ENCODE data around the gene DDX51.

DDX51 gene

DNA sequence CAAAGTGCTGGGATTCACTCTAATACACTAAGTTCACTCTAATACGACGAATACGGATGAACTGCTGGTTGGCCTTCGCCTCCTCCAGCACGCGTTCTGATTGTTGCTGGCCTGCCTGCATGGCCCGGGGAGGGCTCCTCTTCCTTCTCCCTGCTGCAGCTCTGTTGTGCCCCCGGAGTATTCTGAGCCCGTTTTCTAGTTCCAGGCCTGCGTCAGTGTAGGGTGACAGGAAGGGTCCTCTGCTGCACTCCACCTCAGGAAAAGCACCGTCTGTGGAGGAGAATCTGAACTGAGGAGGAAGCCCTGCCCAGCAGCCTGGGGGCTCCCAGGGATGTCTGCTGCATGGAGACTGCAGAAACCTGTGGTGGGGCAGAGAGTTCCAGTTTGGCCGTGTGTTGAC is 44.4 kb downstream of the DDX51 start:
- H3K27me3 ChIP-seq (replicated peaks in 2 of 5; ENCODE audit: control insufficient read depth in 4 of 5, insufficient read depth in 5 of 5, low read length in 4 of 5), result no peaks in the 10 kb centered on the region
- H3K36me3 ChIP-seq (ENCODE audit: control insufficient read depth in 4 of 4, insufficient read depth in 4 of 4, low read length in 3 of 4), result peaks cover 6 to 43% (median 27%) of the 10 kb centered on the region in 4 experiments
- ChIA-PET POLR2A (no interaction called here), CTCF (no interaction called here)
- H3K27ac ChIP-seq (ENCODE audit: insufficient read depth in 1 of 2, low read depth in 1 of 2, low read length in 2 of 2, poor library complexity in 1 of 2, severe bottlenecking in 2 of 2), result no peak overlapping the region
- H3K4me1 ChIP-seq (ENCODE audit: control extremely low read depth in 1 of 4, control insufficient read depth in 4 of 4, insufficient read depth in 4 of 4, low read length in 3 of 4), result no peaks in the 10 kb centered on the region
- 94% methylated on average over 9 of the region's 12 CpGs for WGBS (ENCODE audit: insufficient coverage)
- no peak overlapping the region for H3K4me3 ChIP-seq (ENCODE audit: control insufficient read depth in 1 of 7, extremely low read depth in 1 of 7, insufficient read depth in 4 of 7, low read depth in 2 of 7, low read length in 6 of 7)
- H3K9me3 ChIP-seq (ENCODE audit: control extremely low read depth in 1 of 5, control insufficient read depth in 4 of 5, insufficient read depth in 2 of 5, low read depth in 1 of 5, low read length in 4 of 5), result peaks cover 0 to 5% (median 0%) of the 10 kb centered on the region in 5 experiments
- DNase-seq, result no peak

DNA sequence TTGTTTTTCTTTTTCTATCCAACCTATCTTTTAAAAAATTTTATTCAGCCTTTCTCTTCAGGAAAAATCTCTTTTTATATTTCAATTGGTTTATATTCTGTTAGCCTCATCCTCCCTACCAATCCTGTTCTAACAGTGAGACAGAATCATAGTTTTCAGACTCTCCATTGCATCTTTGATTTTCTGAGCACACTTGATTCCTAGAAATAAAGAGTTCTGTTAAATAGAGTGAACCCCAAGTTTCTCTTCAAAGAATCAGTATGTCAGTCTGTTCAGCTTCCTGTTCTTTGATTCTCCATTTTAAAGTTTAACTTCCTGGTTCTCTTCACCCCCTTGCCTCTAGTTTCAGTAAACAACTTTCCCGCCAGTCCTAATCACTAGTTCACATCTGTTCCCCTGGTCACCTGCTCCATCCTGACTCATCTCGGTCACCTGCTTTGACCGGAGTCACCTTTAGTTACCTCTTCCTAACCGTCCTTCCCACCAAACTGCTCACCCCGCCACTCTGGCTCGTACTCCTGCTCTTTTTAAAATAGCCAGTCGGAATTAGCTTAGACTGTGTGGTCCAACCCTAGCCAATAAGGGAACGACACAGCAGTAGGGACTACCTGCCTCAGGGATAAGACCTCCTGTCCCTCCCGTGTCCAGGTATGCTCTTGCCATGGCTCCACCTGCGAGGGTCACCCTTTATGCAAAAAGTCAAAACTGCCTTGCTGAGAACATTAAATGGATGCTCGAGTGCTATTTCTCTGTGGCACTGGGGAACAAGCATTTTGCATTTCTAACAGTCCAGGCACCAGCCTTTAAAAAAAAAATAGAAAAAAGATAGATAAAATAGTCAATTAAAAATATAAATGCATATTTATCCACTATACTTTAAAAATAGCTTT is 48.4 kb downstream of the DDX51 start:
- Histone ChIP-seq H3K27ac (ENCODE audit: insufficient read depth in 1 of 2, low read depth in 1 of 2, low read length in 2 of 2, poor library complexity in 1 of 2, severe bottlenecking in 2 of 2) (no peak overlapping the region), H3K9me3 (ENCODE audit: control extremely low read depth in 1 of 5, control insufficient read depth in 4 of 5, insufficient read depth in 2 of 5, low read depth in 1 of 5, low read length in 4 of 5) (peaks cover 0 to 5% (median 0%) of the 10 kb centered on the region in 5 experiments), H3K4me1 (ENCODE audit: control extremely low read depth in 1 of 4, control insufficient read depth in 4 of 4, insufficient read depth in 4 of 4, low read length in 3 of 4) (no peaks in the 10 kb centered on the region), H3K27me3 (replicated peaks in 2 of 5; ENCODE audit: control insufficient read depth in 4 of 5, insufficient read depth in 5 of 5, low read length in 4 of 5) (no peaks in the 10 kb centered on the region), H3K4me3 (ENCODE audit: control insufficient read depth in 1 of 7, extremely low read depth in 1 of 7, insufficient read depth in 4 of 7, low read depth in 2 of 7, low read length in 6 of 7) (no peak overlapping the region), H3K36me3 (ENCODE audit: control insufficient read depth in 4 of 4, insufficient read depth in 4 of 4, low read length in 3 of 4) (peaks cover 5 to 40% (median 29%) of the 10 kb centered on the region in 4 experiments)
- CTCF ChIA-PET, result interaction anchor here (1.3 kb wide), 1 partner anchor 10 kb away, joined by 3 read pairs; no protein-coding TSS in a partner anchor
- WGBS (ENCODE audit: insufficient coverage), result 95% methylated on average over 10 of the region's 11 CpGs
- POLR2A ChIA-PET, result no interaction called here
- DNase-seq, result peak in 1 of 3 donors; percentile 19

DNA sequence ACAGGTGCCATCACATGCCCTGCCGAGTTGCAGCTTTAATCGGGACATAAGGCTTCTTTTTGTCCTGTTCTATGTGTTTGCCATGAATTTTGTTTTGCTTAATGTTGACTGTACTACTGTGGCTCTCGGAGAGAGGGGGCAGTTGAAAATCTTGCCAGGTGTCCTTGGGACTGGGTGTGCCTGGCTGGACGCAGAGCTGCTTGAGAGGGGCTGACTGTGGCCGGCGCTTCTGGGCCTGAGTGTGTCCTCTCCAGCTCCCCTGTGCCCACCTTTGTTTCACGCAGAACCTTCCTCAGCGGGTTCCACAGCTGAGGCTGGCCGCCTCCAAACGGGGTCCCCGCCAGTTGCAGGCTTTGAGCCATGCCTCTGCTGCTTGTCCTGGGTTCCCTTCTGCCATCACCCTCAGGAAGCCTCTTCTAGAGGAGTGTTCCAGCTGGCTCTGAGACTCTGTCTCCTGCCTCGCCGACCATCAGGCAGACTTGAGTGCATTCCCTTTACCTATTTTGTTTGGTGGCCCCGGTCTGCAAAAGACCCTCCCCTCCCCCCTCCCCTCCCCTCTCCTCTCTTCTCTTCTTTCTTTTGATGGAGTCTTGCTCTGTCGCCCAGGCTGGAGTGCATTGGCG is 49.7 kb downstream of the DDX51 start:
- H3K4me3 ChIP-seq (ENCODE audit: control insufficient read depth in 1 of 7, extremely low read depth in 1 of 7, insufficient read depth in 4 of 7, low read depth in 2 of 7, low read length in 6 of 7), result no peak overlapping the region
- H3K36me3 ChIP-seq (ENCODE audit: control insufficient read depth in 4 of 4, insufficient read depth in 4 of 4, low read length in 3 of 4), result peaks cover 2 to 28% (median 19%) of the 10 kb centered on the region in 4 experiments
- H3K4me1 ChIP-seq (ENCODE audit: control extremely low read depth in 1 of 4, control insufficient read depth in 4 of 4, insufficient read depth in 4 of 4, low read length in 3 of 4), result no peaks in the 10 kb centered on the region
- no peaks in the 10 kb centered on the region for H3K27me3 ChIP-seq (replicated peaks in 2 of 5; ENCODE audit: control insufficient read depth in 4 of 5, insufficient read depth in 5 of 5, low read length in 4 of 5)
- WGBS (ENCODE audit: insufficient coverage), result over 99% methylated on average over 13 of the region's 16 CpGs
- no peak overlapping the region for H3K27ac ChIP-seq (ENCODE audit: insufficient read depth in 1 of 2, low read depth in 1 of 2, low read length in 2 of 2, poor library complexity in 1 of 2, severe bottlenecking in 2 of 2)
- H3K9me3 ChIP-seq (ENCODE audit: control extremely low read depth in 1 of 5, control insufficient read depth in 4 of 5, insufficient read depth in 2 of 5, low read depth in 1 of 5, low read length in 4 of 5), result peaks cover 0 to 5% (median 0%) of the 10 kb centered on the region in 5 experiments
- DNase-seq, result no peak
- ChIA-PET POLR2A (no interaction called here), CTCF (no interaction called here)

DNA sequence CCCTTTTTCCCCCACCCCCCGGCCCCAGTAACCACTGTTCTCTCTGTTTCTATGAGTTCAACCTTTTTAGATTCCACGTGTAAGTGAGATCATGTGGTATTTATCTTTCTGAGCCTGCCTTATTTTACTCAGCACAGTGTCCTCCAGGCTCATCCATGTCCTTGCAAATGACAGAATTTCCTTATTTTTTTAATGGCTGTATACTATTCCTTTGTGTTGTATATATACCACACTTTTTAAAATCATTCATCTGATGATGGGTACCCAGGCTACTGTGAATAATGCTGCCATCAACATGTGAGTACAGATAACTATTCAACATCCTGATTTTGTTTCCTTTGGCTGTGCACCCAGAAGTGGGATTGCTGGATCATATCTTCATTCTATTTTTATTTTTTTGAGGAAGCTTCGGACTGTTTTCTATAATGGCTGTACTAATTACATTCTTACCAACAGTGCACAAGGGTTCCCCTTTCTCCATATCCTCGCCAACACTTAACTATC is 54.7 kb downstream of the DDX51 start:
- H3K36me3 ChIP-seq (ENCODE audit: control insufficient read depth in 4 of 4, insufficient read depth in 4 of 4, low read length in 3 of 4), result peaks cover 0 to 16% (median 8%) of the 10 kb centered on the region in 4 experiments
- no peaks in the 10 kb centered on the region for H3K27me3 ChIP-seq (replicated peaks in 2 of 5; ENCODE audit: control insufficient read depth in 4 of 5, insufficient read depth in 5 of 5, low read length in 4 of 5)
- DNase-seq, result no peak
- CTCF ChIA-PET, result no interaction called here
- peaks cover 0 to 14% (median 11%) of the 10 kb centered on the region in 4 experiments for H3K4me1 ChIP-seq (ENCODE audit: control extremely low read depth in 1 of 4, control insufficient read depth in 4 of 4, insufficient read depth in 4 of 4, low read length in 3 of 4)
- H3K9me3 ChIP-seq (ENCODE audit: control extremely low read depth in 1 of 5, control insufficient read depth in 4 of 5, insufficient read depth in 2 of 5, low read depth in 1 of 5, low read length in 4 of 5), result no peaks in the 10 kb centered on the region
- WGBS (ENCODE audit: insufficient coverage), result no CpG with 5 or more reads among the region's 4 CpGs
- no peak overlapping the region for H3K27ac ChIP-seq (ENCODE audit: insufficient read depth in 1 of 2, low read depth in 1 of 2, low read length in 2 of 2, poor library complexity in 1 of 2, severe bottlenecking in 2 of 2)
- no peak overlapping the region for H3K4me3 ChIP-seq (ENCODE audit: control insufficient read depth in 1 of 7, extremely low read depth in 1 of 7, insufficient read depth in 4 of 7, low read depth in 2 of 7, low read length in 6 of 7)
- POLR2A ChIA-PET, result no interaction called here
